Measurements from ENCODE around the gene SLC41A3. TPM values are rescaled to one million over a fixed set of nuclear protein-coding genes. Genes with fewer than 3 reads are reported as not detected.

Gene SLC41A3
- 10 to 100 TPM; 29.0 to 36.8 TPM for total RNA-seq

GRCh38 chr3:126083913-126084767 lies at the start of gene SLC41A3:
SLC41A3 (minus strand) TSS chr3:126084124; CDS start chr3:126068219, 15,905 bp downstream.

GRCh38 chr3:125968701-125969592 lies 115.0 kb downstream of the SLC41A3 start, which contains the start of gene ROPN1B:
ROPN1B (plus strand) TSS chr3:125969178; CDS start chr3:125972055, 2,877 bp downstream.

Small RNA genes within 50 kb of the gene (small RNA-seq; reads per million reads assigned to genes)
- gene AC092903.1 = 0 reads per million in 2 donors

Other genes starting within 250 kb of the SLC41A3 start
- 10 to 100 TPM; 10.7 to 12.0 TPM for gene ROPN1B, start 114.9 kb downstream of the SLC41A3 start, total RNA-seq
- gene ALDH1L1, start 96.5 kb upstream of the SLC41A3 start, total RNA-seq = under 1 TPM; under 0.01 to 0.33 TPM

Measured in melanocyte of skin (primary cell).